Activated CD4-positive, alpha-beta T cell treated with anti-CD3 and anti-CD28 coated beads for 36 hours (primary cell): ENCODE data around the gene CES3. TPM values are rescaled to one million over a fixed set of nuclear protein-coding genes. Genes with fewer than 3 reads are reported as not detected.

Experiments used
- ATAC-seq: fragments of 200-7000 bp; cut with Tn5 transposase; one replicate; pipeline ENCODE4 v1.10.0; 2021; ENCODE audit warnings: mild to moderate bottlenecking, moderate library complexity
- CTCF ChIA-PET: fragments of 350-600 bp; sonication (Branson Sonifier 250); formaldehyde crosslinking; loops from one replicate; lab custom pipeline; 2021; ENCODE audit warnings: antibody characterized with exemption; lab: Charles Lee
- POLR2A ChIA-PET: fragments of 350-600 bp; sonication (Branson Sonifier 250); formaldehyde crosslinking; loops from one replicate; lab custom pipeline; 2021; ENCODE audit warnings: antibody characterized with exemption, inconsistent platforms; lab: Charles Lee
- DNase-seq: peaks from one replicate; pipeline ENCODE4 v3.0.0-alpha.2; 2020
- H3K27ac Mint-ChIP-seq: one replicate; pipeline ENCODE4 v1.8.0; 2021; ENCODE audit warnings: mixed read lengths
- H3K27me3 Mint-ChIP-seq: one replicate; pipeline ENCODE4 v1.8.0; 2021; ENCODE audit warnings: mixed read lengths
- H3K36me3 Mint-ChIP-seq: one replicate; pipeline ENCODE4 v1.8.0; 2021; ENCODE audit warnings: low read depth, mixed read lengths
- H3K4me1 Mint-ChIP-seq: one replicate; pipeline ENCODE4 v1.8.0; 2021; ENCODE audit warnings: mixed read lengths
- H3K4me3 Mint-ChIP-seq: one replicate; pipeline ENCODE4 v1.8.0; 2021; ENCODE audit warnings: mild to moderate bottlenecking, moderate library complexity, mixed read lengths
- H3K9me3 Mint-ChIP-seq: one replicate; pipeline ENCODE4 v1.8.0; 2021; ENCODE audit warnings: low read depth, mixed read lengths
- intact Hi-C, 2 experiments: fragments of 100-400 bp; cut with DNase I in 1 of 2; cut with micrococcal nuclease in 1 of 2; formaldehyde crosslinking; loops; one replicate each; pipeline versions ENCODE4 v1.14.2 to v1.15.1; 2022 to 2024; cut with DNase I, micrococcal nuclease
- total RNA-seq, 2 experiments: library from RNA; stranded (reverse); gene quantifications; one replicate each; pipeline ENCODE4 v1.2.3, GENCODE V29; 2021

Gene CES3
- total RNA-seq, 2 experiments from 2014 or later: 1.6 to 1.9 TPM

- intact Hi-C loops: no loop called here
- CTCF ChIA-PET: interaction anchor here (0.6 to 1.4 kb wide), 4 partner anchors 12 to 271 kb away, joined by 3 to 6 read pairs (median 4); no protein-coding TSS in a partner anchor
- Mint-ChIP-seq H3K4me3 (no peak overlapping the region), H3K27ac (no peak overlapping the region), H3K36me3 (no peaks in the 10 kb centered on the region), H3K4me1 (no peaks in the 10 kb centered on the region), H3K27me3 (peaks cover 23% of the 10 kb centered on the region), H3K9me3 (no peaks in the 10 kb centered on the region)
- ATAC-seq (no peak), DNase-seq (no peak)
- POLR2A ChIA-PET: no interaction called here
These were observed 41.3 kb upstream of the CES3 start for GRCh38 chr16:66919569-66920298.

GRCh38 chr16:66920299-66920590, 40.8 kb upstream of the CES3 start:
- Mint-ChIP-seq H3K27ac (no peak overlapping the region), H3K4me3 (no peak overlapping the region), H3K9me3 (no peaks in the 10 kb centered on the region), H3K36me3 (no peaks in the 10 kb centered on the region), H3K4me1 (peaks cover 1% of the 10 kb centered on the region), H3K27me3 (peaks cover 24% of the 10 kb centered on the region)
- DNase-seq (no peak), ATAC-seq (no peak)
- ChIA-PET CTCF (interaction anchor here (1.3 to 2.0 kb wide), 3 partner anchors 11 to 13 kb away, joined by 3 to 6 read pairs (median 5); no protein-coding TSS in a partner anchor), POLR2A (no interaction called here)
- intact Hi-C loops: no loop called here

GRCh38 chr16:66920924-66921680, 40.0 kb upstream of the CES3 start:
- Mint-ChIP-seq H3K27me3 (peaks cover 32% of the 10 kb centered on the region), H3K27ac (no peak overlapping the region), H3K36me3 (no peaks in the 10 kb centered on the region), H3K4me1 (peaks cover 7% of the 10 kb centered on the region), H3K4me3 (no peak overlapping the region), H3K9me3 (no peaks in the 10 kb centered on the region)
- DNase-seq (no peak), ATAC-seq (no peak)
- CTCF ChIA-PET: interaction anchor here (0.7 to 2.0 kb wide), 3 partner anchors 11 to 43 kb away, joined by 3 to 5 read pairs (median 3); no protein-coding TSS in a partner anchor
- intact Hi-C loops: no loop called here
- POLR2A ChIA-PET: interaction anchor here (0.6 kb wide), 1 partner anchor 179 kb away, joined by 3 read pairs; no protein-coding TSS in a partner anchor

GRCh38 chr16:66921729-66922450, 39.2 kb upstream of the CES3 start:
- CTCF ChIA-PET: interaction anchor here (0.7 to 2.0 kb wide), 3 partner anchors 10 to 42 kb away, joined by 3 to 5 read pairs (median 3); no protein-coding TSS in a partner anchor
- POLR2A ChIA-PET: interaction anchor here (0.6 kb wide), 1 partner anchor 180 kb away, joined by 3 read pairs; no protein-coding TSS in a partner anchor
- intact Hi-C loops: no loop called here
- no peak for DNase-seq
- Mint-ChIP-seq H3K9me3 (no peaks in the 10 kb centered on the region), H3K27ac (no peak overlapping the region), H3K4me3 (no peak overlapping the region), H3K36me3 (no peaks in the 10 kb centered on the region), H3K27me3 (peaks cover 33% of the 10 kb centered on the region), H3K4me1 (peaks cover 7% of the 10 kb centered on the region)
- ATAC-seq: no peak

GRCh38 chr16:66923247-66923731, 37.8 kb upstream of the CES3 start:
- ChIA-PET POLR2A (no interaction called here), CTCF (interaction anchor here (0.6 to 1.2 kb wide), 5 partner anchors 12 to 55 kb away, joined by 3 read pairs; no protein-coding TSS in a partner anchor)
- ATAC-seq: no peak
- H3K27me3 Mint-ChIP-seq: peaks cover 33% of the 10 kb centered on the region
- no peaks in the 10 kb centered on the region for H3K9me3 Mint-ChIP-seq
- intact Hi-C loops: no loop called here
- H3K36me3 Mint-ChIP-seq: no peaks in the 10 kb centered on the region
- no peak overlapping the region for H3K27ac Mint-ChIP-seq
- no peak for DNase-seq
- H3K4me1 Mint-ChIP-seq: peaks cover 7% of the 10 kb centered on the region
- H3K4me3 Mint-ChIP-seq: no peak overlapping the region

- H3K27me3 Mint-ChIP-seq: peaks cover 33% of the 10 kb centered on the region
- ATAC-seq (no peak), DNase-seq (no peak)
- peaks cover 7% of the 10 kb centered on the region for H3K4me1 Mint-ChIP-seq
- H3K4me3 Mint-ChIP-seq: no peak overlapping the region
- intact Hi-C loops: loop anchor here in 1 of 2 experiments (2.0 kb wide), 1 partner anchor 29 kb away; no protein-coding TSS in a partner anchor
- H3K9me3 Mint-ChIP-seq: no peaks in the 10 kb centered on the region
- H3K27ac Mint-ChIP-seq: no peak overlapping the region
- CTCF ChIA-PET: interaction anchor here (0.6 to 1.1 kb wide), 3 partner anchors 12 to 56 kb away, joined by 3 read pairs; no protein-coding TSS in a partner anchor
- no peaks in the 10 kb centered on the region for H3K36me3 Mint-ChIP-seq
- POLR2A ChIA-PET: no interaction called here
These were observed 37.2 kb upstream of the CES3 start for GRCh38 chr16:66923866-66924265.

GRCh38 chr16:66924527-66925321, 36.3 kb upstream of the CES3 start:
- H3K4me3 Mint-ChIP-seq: peak overlapping the region; percentile 38
- H3K9me3 Mint-ChIP-seq: no peaks in the 10 kb centered on the region
- intact Hi-C loops: loop anchor here in 1 of 2 experiments (2.0 to 5.0 kb wide), 2 partner anchors 30 to 317 kb away; no protein-coding TSS in a partner anchor
- H3K27ac Mint-ChIP-seq: no peak overlapping the region
- ATAC-seq: peak; percentile 75
- CTCF ChIA-PET: interaction anchor here (0.7 to 1.0 kb wide), 3 partner anchors 9 to 43 kb away, joined by 3 to 5 read pairs (median 3); no protein-coding TSS in a partner anchor
- POLR2A ChIA-PET: no interaction called here
- H3K36me3 Mint-ChIP-seq: no peaks in the 10 kb centered on the region
- H3K4me1 Mint-ChIP-seq: peaks cover 7% of the 10 kb centered on the region
- H3K27me3 Mint-ChIP-seq: peaks cover 33% of the 10 kb centered on the region
- peak; percentile 73 for DNase-seq

GRCh38 chr16:66925322-66925840, 35.7 kb upstream of the CES3 start, which contains the start of gene RRAD:
TSS of gene RRAD (minus strand) at chr16:66925535. CDS start at chr16:66925179, 356 bp downstream.
- Mint-ChIP-seq H3K27me3 (peaks cover 33% of the 10 kb centered on the region), H3K4me1 (peaks cover 7% of the 10 kb centered on the region), H3K4me3 (peak within 1 kb of the TSS; percentile 38), H3K9me3 (no peaks in the 10 kb centered on the region), H3K27ac (peak within 1 kb of the TSS; percentile 31), H3K36me3 (peaks cover 4% of the 10 kb centered on the region)
- ATAC-seq: no peak
- ChIA-PET CTCF (interaction anchor here (0.7 kb wide), 2 partner anchors 7 to 44 kb away, joined by 3 read pairs; no protein-coding TSS in a partner anchor), POLR2A (no interaction called here)
- intact Hi-C loops: loop anchor here in 1 of 2 experiments (2.0 to 5.0 kb wide), 2 partner anchors 31 to 318 kb away; no protein-coding TSS in a partner anchor
- no peak for DNase-seq

- Mint-ChIP-seq H3K27me3 (peaks cover 28% of the 10 kb centered on the region), H3K27ac (no peak overlapping the region), H3K4me3 (no peak overlapping the region), H3K9me3 (no peaks in the 10 kb centered on the region), H3K36me3 (peaks cover 4% of the 10 kb centered on the region), H3K4me1 (peaks cover 7% of the 10 kb centered on the region)
- no peak for DNase-seq
- ChIA-PET CTCF (interaction anchor here (0.7 to 3.1 kb wide), 3 partner anchors 8 to 64 kb away, joined by 3 to 19 read pairs (median 3); no protein-coding TSS in a partner anchor), POLR2A (interaction anchor here (1.4 kb wide), 1 partner anchor 28 kb away, joined by 3 read pairs; no protein-coding TSS in a partner anchor)
- intact Hi-C loops: loop anchor here in 1 of 2 experiments (5.0 kb wide), 1 partner anchor 319 kb away; no protein-coding TSS in a partner anchor
- no peak for ATAC-seq
These were observed 34.7 kb upstream of the CES3 start for GRCh38 chr16:66926171-66926947.
